HepG2 (cell line): ENCODE measurements around the gene ZBTB22. TPM values are rescaled to one million over a fixed set of nuclear protein-coding genes. Genes with fewer than 3 reads are reported as not detected.

Source experiments
- CREB1 ChIP-seq, 2 experiments: fragments of 450-650 bp in 1 of 2; IDR thresholded peaks; 2 replicates each; pipeline ENCODE4 v1.6.1; 2016 to 2017; ENCODE audit warnings: control low read depth in 1 of 2, mild to moderate bottlenecking in 1 of 2, missing compliant biosample characterization in 1 of 2, missing genetic modification characterization in 1 of 2
- FOXP4 ChIP-seq: sonication (generic); formaldehyde crosslinking; IDR thresholded peaks from 2 replicates; pipeline ENCODE4 v1.4.0; 2020; ENCODE audit warnings: missing genetic modification reagents
- GTF3A ChIP-seq: sonication (generic); formaldehyde crosslinking; conservative IDR thresholded peaks from 2 replicates; pipeline ENCODE4 v1.4.0; 2020; ENCODE audit warnings: mild to moderate bottlenecking, missing genetic modification reagents
- HDAC2 ChIP-seq: sonication (generic); formaldehyde crosslinking; IDR thresholded peaks from 2 replicates; pipeline ENCODE4 v1.4.0; 2020; ENCODE audit warnings: missing genetic modification reagents
- IRF9 ChIP-seq: sonication (generic); formaldehyde crosslinking; IDR thresholded peaks from 2 replicates; pipeline ENCODE4 v1.8.0; 2022; ENCODE audit warnings: missing genetic modification reagents, mild to moderate bottlenecking, borderline replicate concordance
- KDM5B ChIP-seq: sonication (generic); formaldehyde crosslinking; IDR thresholded peaks from 2 replicates; pipeline ENCODE4 v1.4.0; 2020; ENCODE audit warnings: missing genetic modification reagents, mild to moderate bottlenecking, borderline replicate concordance
- MED8 ChIP-seq: sonication (generic); formaldehyde crosslinking; IDR thresholded peaks from 2 replicates; pipeline ENCODE4 v1.8.1; 2023; ENCODE audit warnings: mild to moderate bottlenecking, missing genetic modification reagents; ENCODE audit not compliant: insufficient replicate concordance
- NFYB ChIP-seq: sonication (generic); formaldehyde crosslinking; IDR thresholded peaks from 2 replicates; pipeline ENCODE4 v1.4.0; 2020; ENCODE audit warnings: missing genetic modification reagents
- NR2F6 ChIP-seq, 2 experiments: IDR thresholded peaks; 2 replicates each; pipeline ENCODE4 v1.6.1; 2016; ENCODE audit warnings: antibody characterized with exemption in 1 of 2, mild to moderate bottlenecking in 1 of 2
- RFXANK ChIP-seq: IDR thresholded peaks from 2 replicates; pipeline ENCODE4 v1.6.1; 2016
- SMYD3 ChIP-seq: sonication (generic); formaldehyde crosslinking; IDR thresholded peaks from 2 replicates; pipeline ENCODE4 v1.8.1; 2023; ENCODE audit warnings: mild to moderate bottlenecking, missing genetic modification reagents
- SOX13 ChIP-seq, 3 experiments: fragments of 450-650 bp in 1 of 3; sonication (generic) in 1 of 3; formaldehyde crosslinking in 1 of 3; IDR thresholded peaks in 2 of 3; conservative IDR thresholded peaks in 1 of 3; 2 replicates each; pipeline versions ENCODE4 v1.5.0 to v1.6.1; 2016 to 2020; ENCODE audit warnings: antibody characterized with exemption in 1 of 3, mild to moderate bottlenecking in 1 of 3, missing compliant biosample characterization in 1 of 3, missing genetic modification reagents in 1 of 3, moderate library complexity in 1 of 3
- XRCC5 ChIP-seq: fragments of 200-400 bp; formaldehyde crosslinking; optimal IDR thresholded peaks from 2 replicates; pipeline ENCODE3; 2017; ENCODE audit warnings: mild to moderate bottlenecking, low read length
- ZNF136 ChIP-seq: sonication (generic); formaldehyde crosslinking; IDR thresholded peaks from 2 replicates; pipeline ENCODE4 v1.8.1; 2022; ENCODE audit warnings: low read depth, mild to moderate bottlenecking, moderate library complexity, missing genetic modification reagents
- ZNF354B ChIP-seq: sonication (generic); formaldehyde crosslinking; IDR thresholded peaks from 2 replicates; pipeline ENCODE4 v1.8.0; 2022; ENCODE audit warnings: mild to moderate bottlenecking, missing genetic modification reagents
- ZNF383 ChIP-seq: sonication (generic); formaldehyde crosslinking; IDR thresholded peaks from 2 replicates; pipeline ENCODE4 v1.4.0; 2020; ENCODE audit warnings: missing genetic modification reagents, mild to moderate bottlenecking, borderline replicate concordance
- ZNF546 ChIP-seq: sonication (generic); formaldehyde crosslinking; conservative IDR thresholded peaks from 2 replicates; pipeline ENCODE4 v1.8.1; 2023; ENCODE audit warnings: mild to moderate bottlenecking, missing genetic modification reagents
- ZNF549 ChIP-seq: sonication (generic); formaldehyde crosslinking; IDR thresholded peaks from 2 replicates; pipeline ENCODE4 v1.5.0; 2020; ENCODE audit warnings: missing genetic modification reagents
- ZNF558 ChIP-seq: sonication (generic); formaldehyde crosslinking; IDR thresholded peaks from 2 replicates; pipeline ENCODE4 v1.9.0; 2022; ENCODE audit warnings: mild to moderate bottlenecking, missing genetic modification reagents, borderline replicate concordance
- ZNF609 ChIP-seq: sonication (generic); formaldehyde crosslinking; IDR thresholded peaks from 2 replicates; pipeline ENCODE4 v1.4.0; 2020; ENCODE audit warnings: mild to moderate bottlenecking, missing genetic modification reagents, borderline replicate concordance
- ZNF775 ChIP-seq: sonication (generic); formaldehyde crosslinking; IDR thresholded peaks from 2 replicates; pipeline ENCODE4 v1.4.0; 2020; ENCODE audit warnings: missing genetic modification reagents, mild to moderate bottlenecking, moderate library complexity, borderline replicate concordance
- ZNF879 ChIP-seq: sonication (generic); formaldehyde crosslinking; IDR thresholded peaks from 2 replicates; pipeline ENCODE4 v1.8.1; 2023; ENCODE audit warnings: missing genetic modification reagents
- ZSCAN9 ChIP-seq: IDR thresholded peaks from 2 replicates; pipeline ENCODE4 v1.6.1; 2016; ENCODE audit warnings: borderline replicate concordance
- polyA plus RNA-seq, 8 experiments: library from polyadenylated mRNA; depleted of rRNA in 3 of 8; stranded (reverse) in 7 of 8; unstranded in 1 of 8; fragments of >200 nt; fragmentation: Illumina TruSeq in 4 of 8; extraction: Trizol in 4 of 8; gene quantifications; 2 replicates each; pipeline versions ENCODE4 v1.2.1 to v1.2.3, GENCODE V29; 2011 to 2016; ENCODE audit warnings: low read depth in 4 of 8, missing spikeins in 1 of 8, mixed read lengths in 1 of 8; ENCODE audit not compliant: insufficient read depth in 1 of 8
- total RNA-seq, 5 experiments: library from RNA; depleted of rRNA; stranded (reverse); fragments of >200 nt; fragmentation: Illumina TruSeq; extraction: Trizol; gene quantifications; 2 replicates each; pipeline ENCODE4 v1.2.3, GENCODE V29; 2016; ENCODE audit warnings: low read depth in 1 of 5

Gene ZBTB22
- total and polyA plus RNA-seq, 2 of the 13 experiments (the other 11 are each of a cell fraction or from before 2014, with no cell fraction given) = 8.0 to 10.6 TPM

- TF ChIP-seq ZNF609 (CRISPR knock-in tag) = no peak
- no peak for TF ChIP-seq ZNF775
- peak; percentile 58; the same call in 1 of the 2 replicates for TF ChIP-seq IRF9 (CRISPR knock-in tag)
- no peak for TF ChIP-seq ZNF879 (CRISPR knock-in tag)
- no peak for TF ChIP-seq ZNF549
- TF ChIP-seq RFXANK (CRISPR knock-in tag) = no peak
- no peak for TF ChIP-seq ZNF383 (CRISPR knock-in tag)
- TF ChIP-seq SOX13 (IDR thresholded peaks at IDR 0.05) = no peak
- no peak for TF ChIP-seq SOX13 (CRISPR knock-in tag; conservative IDR thresholded peaks at IDR 0.05 in 1 of 2, IDR thresholded peaks at IDR 0.05 in 1 of 2)
- no peak for TF ChIP-seq ZNF558 (CRISPR knock-in tag)
- TF ChIP-seq MED8 (CRISPR knock-in tag) = no peak
- TF ChIP-seq ZNF354B (CRISPR knock-in tag) = no peak
- peak; percentile 99 for TF ChIP-seq XRCC5
- no peak for TF ChIP-seq FOXP4 (CRISPR knock-in tag)
- no peak for TF ChIP-seq ZSCAN9 (CRISPR knock-in tag)
- peak; percentile 61 for TF ChIP-seq NR2F6 (IDR thresholded peaks at IDR 0.05)
- TF ChIP-seq NR2F6 (CRISPR knock-in tag; IDR thresholded peaks at IDR 0.05) = peak; percentile 28; the same call in 1 of the 2 replicates
- TF ChIP-seq ZNF546 (CRISPR knock-in tag) = no peak
- TF ChIP-seq GTF3A (CRISPR knock-in tag) = no peak
- no peak for TF ChIP-seq CREB1 (IDR thresholded peaks at IDR 0.05)
- TF ChIP-seq CREB1 (CRISPR knock-in tag; IDR thresholded peaks at IDR 0.05) = no peak
- no peak for TF ChIP-seq SMYD3 (CRISPR knock-in tag)
- no peak; the same call in 1 of the 2 replicates for TF ChIP-seq HDAC2 (CRISPR knock-in tag)
- TF ChIP-seq KDM5B (CRISPR knock-in tag) = 0 out of 2 replicates have a peak, but pooled peaks have one; percentile 16
- no peak for TF ChIP-seq NFYB (CRISPR knock-in tag)
- TF ChIP-seq ZNF136 (CRISPR knock-in tag) = no peak
Observed at GRCh38 chr6:33279971-33280511, 37.5 kb downstream of the ZBTB22 start (continued).
